CD4-positive, CD25-positive, alpha-beta regulatory T cell (primary cell): ENCODE data around the gene TPM4. TPM values are rescaled to one million over a fixed set of nuclear protein-coding genes. Genes with fewer than 3 reads are reported as not detected.
A peak's percentile ranks its signal among the peaks of the same experiment; 100 is the strongest.

Experiments used
- ATAC-seq, 2 donors: fragments of 150-1000 bp; cut with Tn5 transposase; one replicate each; pipeline ENCODE4 v1.10.0; 2021; ENCODE audit warnings: low read depth in 2 of 2, moderate number of reproducible peaks in 2 of 2, moderate library complexity in 1 of 2
- DNase-seq, 3 donors: peaks; one replicate each; pipeline versions ENCODE4 v3.0.0 to v3.0.0-alpha.2; 2012 to 2022; ENCODE audit warnings: mixed read lengths in 1 of 3
- H3K27ac ChIP-seq: one replicate; pipeline ENCODE4 v1.7.0; 2013; ENCODE audit warnings: mild to moderate bottlenecking, low read length; ENCODE audit not compliant: insufficient read depth, poor library complexity, severe bottlenecking
- H3K27me3 ChIP-seq: one replicate; pipeline ENCODE4 v1.7.0; 2013; ENCODE audit warnings: low read length; ENCODE audit not compliant: control insufficient read depth, insufficient read depth
- H3K36me3 ChIP-seq: one replicate; pipeline ENCODE4 v1.7.0; 2013; ENCODE audit warnings: mild to moderate bottlenecking, low read length, moderate library complexity; ENCODE audit not compliant: control insufficient read depth, insufficient read depth
- H3K4me1 ChIP-seq: 2 replicates; pipeline ENCODE4 v1.7.0; 2013; ENCODE audit warnings: mild to moderate bottlenecking, low read length; ENCODE audit not compliant: insufficient read depth, control insufficient read depth, poor library complexity, severe bottlenecking
- H3K4me3 ChIP-seq: one replicate; pipeline ENCODE4 v1.7.0; 2013; ENCODE audit warnings: low read depth, mild to moderate bottlenecking, low read length, moderate library complexity
- H3K9me3 ChIP-seq, 2 experiments: 1 replicate in 1 of 2; 2 replicates in 1 of 2; pipeline ENCODE4 v1.7.0; 2013; ENCODE audit warnings: low read length in 2 of 2, mild to moderate bottlenecking in 1 of 2, moderate library complexity in 1 of 2; ENCODE audit not compliant: control insufficient read depth in 2 of 2
- H3K27ac Mint-ChIP-seq, 3 donors: one replicate each; pipeline ENCODE4 v1.8.0; 2020 to 2022; ENCODE audit warnings: mild to moderate bottlenecking in 3 of 3, mixed read lengths in 3 of 3, moderate library complexity in 2 of 3
- H3K27me3 Mint-ChIP-seq: one replicate; pipeline ENCODE4 v1.8.0; 2022; ENCODE audit warnings: mild to moderate bottlenecking, mixed read lengths
- H3K36me3 Mint-ChIP-seq: one replicate; pipeline ENCODE4 v1.8.0; 2020; ENCODE audit warnings: mixed read lengths
- H3K4me1 Mint-ChIP-seq, 4 donors: one replicate each; pipeline ENCODE4 v1.8.0; 2020 to 2022; ENCODE audit warnings: mixed read lengths in 4 of 4, mild to moderate bottlenecking in 1 of 4
- H3K4me3 Mint-ChIP-seq, 4 donors: one replicate each; pipeline ENCODE4 v1.8.0; 2020 to 2022; ENCODE audit warnings: mild to moderate bottlenecking in 4 of 4, mixed read lengths in 4 of 4, moderate library complexity in 3 of 4
- H3K9me3 Mint-ChIP-seq, 7 donors: one replicate each; pipeline ENCODE4 v1.8.0; 2020 to 2022; ENCODE audit warnings: mixed read lengths in 7 of 7, mild to moderate bottlenecking in 3 of 7, moderate library complexity in 2 of 7
- polyA plus RNA-seq, 4 donors: library from polyadenylated mRNA; unstranded; fragments of 300-500 nt; fragmentation: Illumina TruSeq; gene quantifications; one replicate each; pipeline ENCODE4 v1.2.3, GENCODE V29; 2021
- total RNA-seq: library from RNA; stranded (reverse); gene quantifications from one replicate; pipeline ENCODE4 v1.2.3, GENCODE V29; 2022

Gene TPM4
- total and polyA plus RNA-seq, 5 donors from 2014 or later, result 109 to 305 (median 150) TPM

DNA sequence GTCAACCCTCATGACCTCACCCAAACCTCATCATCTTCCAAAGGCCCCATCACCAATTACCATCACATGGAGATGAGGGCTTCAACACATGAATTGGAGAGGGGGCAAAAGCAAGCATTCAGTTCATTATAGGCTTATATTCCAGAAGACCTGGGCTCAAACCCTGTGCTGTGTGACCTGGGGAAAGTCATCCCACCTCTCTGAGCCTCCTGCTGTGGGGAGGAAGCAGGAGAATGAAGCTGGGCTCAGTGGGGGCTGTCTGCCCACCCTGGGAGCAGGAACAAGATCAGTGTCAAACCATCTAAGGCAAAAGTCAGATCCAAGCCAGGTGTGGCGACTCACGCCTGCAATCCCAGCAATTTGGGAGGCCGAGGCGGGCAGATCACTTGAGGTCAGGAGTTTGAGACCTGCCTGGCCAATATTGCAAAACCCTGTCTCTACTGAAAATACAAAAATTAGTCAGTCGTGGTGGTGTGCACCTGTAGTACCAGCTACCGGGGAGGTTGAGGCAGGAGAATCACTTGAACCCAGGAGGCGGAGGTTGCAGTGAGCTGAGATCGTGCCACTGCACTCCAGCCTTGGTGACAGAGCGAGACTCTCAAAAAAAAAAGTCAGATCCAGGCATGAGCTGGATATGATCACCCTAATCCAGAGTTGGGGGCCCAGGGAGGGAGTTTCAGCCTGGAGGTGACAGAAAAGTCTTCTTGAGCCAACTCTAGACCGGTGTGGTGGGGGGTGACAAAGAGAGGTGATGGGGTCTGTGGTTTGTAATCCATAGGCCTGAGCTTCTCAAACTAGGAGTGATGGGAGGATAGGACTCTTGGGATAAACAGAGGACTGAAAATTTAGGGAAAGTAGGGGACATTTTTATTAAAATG, 1.6 kb upstream of the TPM4 start:
- Mint-ChIP-seq H3K27me3 (no peaks in the 10 kb centered on the region), H3K4me1 (peaks cover 13 to 67% (median 42%) of the 10 kb centered on the region in 4 donors), H3K27ac (peak overlapping the region; percentile 92 to 95 (median 93)), H3K36me3 (peaks cover 3% of the 10 kb centered on the region), H3K4me3 (peak overlapping the region; percentile 71 to 92 (median 89)), H3K9me3 (no peaks in the 10 kb centered on the region)
- Histone ChIP-seq H3K27me3 (no peaks in the 10 kb centered on the region), H3K9me3 (no peaks in the 10 kb centered on the region), H3K27ac (peak overlapping the region; percentile 95), H3K4me3 (no peak overlapping the region), H3K4me1 (peaks cover 75% of the 10 kb centered on the region), H3K36me3 (no peaks in the 10 kb centered on the region)
- ATAC-seq, result no peak
- DNase-seq, result no peak

- ATAC-seq (no peak), DNase-seq (no peak)
- Histone ChIP-seq H3K27ac (peak overlapping the region; percentile 95), H3K36me3 (peaks cover 2% of the 10 kb centered on the region), H3K4me1 (peaks cover 75% of the 10 kb centered on the region), H3K9me3 (no peaks in the 10 kb centered on the region), H3K27me3 (no peaks in the 10 kb centered on the region), H3K4me3 (peak overlapping the region; percentile 68)
- Mint-ChIP-seq H3K4me3 (peak overlapping the region; percentile 71 to 92 (median 89)), H3K36me3 (peaks cover 3% of the 10 kb centered on the region), H3K4me1 (peaks cover 18 to 69% (median 46%) of the 10 kb centered on the region in 4 donors), H3K9me3 (no peaks in the 10 kb centered on the region), H3K27me3 (no peaks in the 10 kb centered on the region), H3K27ac (peak overlapping the region; percentile 92 to 95 (median 93))
These were observed 703 bp upstream of the TPM4 start for GRCh38 chr19:16075430-16076153.

DNA sequence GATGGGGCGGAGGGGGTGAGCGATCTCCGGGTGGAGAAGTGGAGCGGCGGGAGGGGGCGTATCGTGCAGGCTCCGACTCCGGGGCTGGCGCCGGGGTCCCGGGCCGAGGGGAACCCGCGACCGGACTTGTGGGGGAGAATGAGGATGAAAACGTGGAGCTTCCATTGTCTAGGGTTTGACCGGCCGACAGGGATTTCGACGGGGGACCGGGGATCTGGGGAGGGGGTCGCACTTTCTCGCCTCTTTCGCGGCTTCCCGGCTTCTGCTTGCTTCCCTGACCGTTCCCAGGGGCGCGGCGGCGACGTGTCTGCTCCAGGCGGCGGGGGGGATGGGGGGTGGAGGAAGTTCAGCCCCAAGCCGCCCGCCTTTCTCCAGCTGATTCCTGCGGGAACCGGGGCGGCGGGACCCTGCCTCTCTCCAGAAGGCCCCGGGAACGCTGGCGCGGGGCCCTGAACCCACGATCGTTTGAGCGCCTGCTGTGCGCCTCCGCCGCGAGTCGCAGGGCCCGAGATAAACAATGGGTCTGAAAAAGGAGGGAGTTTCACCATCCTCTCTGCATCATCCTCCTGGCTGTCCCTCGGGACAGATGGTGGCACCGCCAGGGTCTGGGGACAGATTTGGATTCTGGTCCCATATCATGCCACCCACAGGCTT, 790 bp downstream of the TPM4 start:
- Mint-ChIP-seq H3K36me3 (peaks cover 14% of the 10 kb centered on the region), H3K4me1 (peaks cover 18 to 75% (median 57%) of the 10 kb centered on the region in 4 donors)
- no peak for ATAC-seq

GRCh38 chr19:16077984-16078758, 1.9 kb downstream of the TPM4 start:
- Mint-ChIP-seq H3K4me1 (peaks cover 18 to 82% (median 53%) of the 10 kb centered on the region in 4 donors), H3K4me3 (peak overlapping the region; percentile 82 to 97 (median 93)), H3K27me3 (no peaks in the 10 kb centered on the region), H3K9me3 (no peaks in the 10 kb centered on the region), H3K27ac (peak overlapping the region; percentile 93 to 99 (median 95)), H3K36me3 (peaks cover 24% of the 10 kb centered on the region)
- H3K27me3 ChIP-seq, result no peaks in the 10 kb centered on the region
- H3K9me3 ChIP-seq, result no peaks in the 10 kb centered on the region
- H3K27ac ChIP-seq, result peak overlapping the region; percentile 95
- H3K4me1 ChIP-seq, result peaks cover 71% of the 10 kb centered on the region
- ATAC-seq, result no peak
- peak in 1 of 3 donors; percentile 53 for DNase-seq
- H3K4me3 ChIP-seq, result peak overlapping the region; percentile 95
- peaks cover 24% of the 10 kb centered on the region for H3K36me3 ChIP-seq

More for the DNA sequence above, 790 bp downstream of the TPM4 start:
- Mint-ChIP-seq H3K9me3 (no peaks in the 10 kb centered on the region), H3K4me3 (peak overlapping the region; percentile 82 to 97 (median 93)), H3K27me3 (no peaks in the 10 kb centered on the region), H3K27ac (peak overlapping the region; percentile 93 to 99 (median 95))
- Histone ChIP-seq H3K4me3 (peak overlapping the region; percentile 95), H3K9me3 (no peaks in the 10 kb centered on the region), H3K36me3 (peaks cover 15% of the 10 kb centered on the region), H3K4me1 (peaks cover 74% of the 10 kb centered on the region), H3K27ac (peak overlapping the region; percentile 95), H3K27me3 (no peaks in the 10 kb centered on the region)
- DNase-seq, result peak in 1 of 3 donors; percentile 38

GRCh38 chr19:16078759-16079707, 2.7 kb downstream of the TPM4 start:
- DNase-seq (peak; percentile 65 to 95 (median 87)), ATAC-seq (peak; percentile 80 to 82)
- Mint-ChIP-seq H3K4me1 (peaks cover 15 to 84% (median 49%) of the 10 kb centered on the region in 4 donors), H3K27me3 (no peaks in the 10 kb centered on the region), H3K27ac (peak overlapping the region; percentile 93 to 99 (median 95)), H3K9me3 (no peaks in the 10 kb centered on the region), H3K4me3 (peak overlapping the region; percentile 82 to 97 (median 93)), H3K36me3 (peaks cover 27% of the 10 kb centered on the region)
- no peaks in the 10 kb centered on the region for H3K27me3 ChIP-seq
- peaks cover 64% of the 10 kb centered on the region for H3K4me1 ChIP-seq
- H3K9me3 ChIP-seq, result no peaks in the 10 kb centered on the region
- H3K36me3 ChIP-seq, result peaks cover 32% of the 10 kb centered on the region
- H3K27ac ChIP-seq, result peak overlapping the region; percentile 95
- peak overlapping the region; percentile 95 for H3K4me3 ChIP-seq

DNA sequence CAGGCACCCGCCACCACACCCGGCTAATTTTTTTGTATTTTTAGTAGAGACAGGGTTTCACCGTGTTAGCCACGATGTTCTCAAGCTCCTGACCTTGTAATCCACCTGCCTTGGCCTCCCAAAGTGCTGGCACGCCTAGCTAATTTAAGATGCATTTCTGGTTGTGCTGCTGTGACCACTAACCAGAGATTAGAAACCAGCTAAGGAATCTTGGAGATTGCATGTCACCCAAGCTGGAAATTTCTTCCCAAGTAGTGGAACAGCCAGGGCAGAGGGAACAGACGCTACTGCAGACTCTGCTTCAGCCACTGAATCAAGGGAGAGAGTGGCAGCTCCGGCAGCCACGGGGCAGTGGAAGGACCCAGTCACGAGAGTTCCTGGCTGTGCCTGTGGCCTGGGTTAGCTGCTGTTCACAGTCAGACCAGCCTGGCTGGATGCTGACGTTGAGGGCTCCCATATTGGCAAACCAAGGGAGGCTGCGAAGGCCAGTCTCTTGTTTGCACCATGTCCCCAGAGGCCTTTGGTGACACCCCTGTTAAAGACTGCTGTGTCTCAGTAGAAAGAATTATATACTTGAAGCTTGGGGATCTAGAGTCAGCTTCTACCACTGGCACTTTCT, 7.9 kb downstream of the TPM4 start:
- Histone ChIP-seq H3K36me3 (peaks cover 68% of the 10 kb centered on the region), H3K27ac (peak overlapping the region; percentile 25), H3K27me3 (no peaks in the 10 kb centered on the region), H3K4me1 (peaks cover 63% of the 10 kb centered on the region), H3K4me3 (no peak overlapping the region), H3K9me3 (no peaks in the 10 kb centered on the region)
- Mint-ChIP-seq H3K4me1 (peaks cover 18 to 84% (median 36%) of the 10 kb centered on the region in 4 donors), H3K27me3 (no peaks in the 10 kb centered on the region), H3K4me3 (peak overlapping the region in 3 of 4 donors; percentile 13 to 89 (median 52)), H3K9me3 (no peaks in the 10 kb centered on the region), H3K27ac (peak overlapping the region in 1 of 3 donors; percentile 91), H3K36me3 (peaks cover 53% of the 10 kb centered on the region)
- ATAC-seq (no peak), DNase-seq (no peak)
